Tibial nerve (tissue), 4 donors: ENCODE measurements around the gene XPO1.

Source experiments
- EP300 ChIP-seq, 2 donors: sonication (generic); formaldehyde crosslinking; IDR thresholded peaks; one replicate each; pipeline ENCODE4 v1.6.1; 2017; ENCODE audit warnings: antibody characterized with exemption in 2 of 2, mild to moderate bottlenecking in 1 of 2
- POLR2A ChIP-seq, 2 donors: fragments of 450-650 bp; IDR thresholded peaks; one replicate each; pipeline ENCODE4 v1.6.1; 2017; ENCODE audit warnings: antibody characterized with exemption in 2 of 2, mild to moderate bottlenecking in 2 of 2, moderate library complexity in 2 of 2
- TF ChIP-seq, protein P1 (sequence below), 5 experiments: fragments of 200-600 bp in 3 of 5; fragments of 450-650 bp in 2 of 5; sonication (generic) in 3 of 5; IDR thresholded peaks; one replicate each; pipeline ENCODE4 v1.5.1; 2016 to 2019; ENCODE audit warnings: antibody characterized with exemption in 5 of 5, mild to moderate bottlenecking in 3 of 5, moderate library complexity in 2 of 5

DNA sequence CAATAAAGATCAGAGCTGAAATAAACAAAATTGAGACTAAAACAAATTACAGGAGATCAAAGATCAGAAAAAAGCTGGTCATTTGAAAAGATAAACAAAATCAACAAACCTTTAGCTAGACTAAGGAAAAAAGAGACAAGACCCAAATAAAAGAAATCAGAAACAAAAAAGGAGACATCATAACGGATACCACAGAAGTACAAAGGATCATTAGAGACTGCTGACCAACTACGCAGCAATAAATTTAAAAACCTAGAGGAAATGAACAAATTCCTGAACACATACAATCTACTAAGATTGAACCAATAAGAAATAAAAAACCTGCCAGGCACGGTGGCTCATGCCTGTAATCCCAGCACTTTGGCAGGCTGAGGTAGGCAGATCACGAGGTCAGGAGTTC, 101.0 kb downstream of the XPO1 start:
- TF ChIP-seq, protein P1, sequence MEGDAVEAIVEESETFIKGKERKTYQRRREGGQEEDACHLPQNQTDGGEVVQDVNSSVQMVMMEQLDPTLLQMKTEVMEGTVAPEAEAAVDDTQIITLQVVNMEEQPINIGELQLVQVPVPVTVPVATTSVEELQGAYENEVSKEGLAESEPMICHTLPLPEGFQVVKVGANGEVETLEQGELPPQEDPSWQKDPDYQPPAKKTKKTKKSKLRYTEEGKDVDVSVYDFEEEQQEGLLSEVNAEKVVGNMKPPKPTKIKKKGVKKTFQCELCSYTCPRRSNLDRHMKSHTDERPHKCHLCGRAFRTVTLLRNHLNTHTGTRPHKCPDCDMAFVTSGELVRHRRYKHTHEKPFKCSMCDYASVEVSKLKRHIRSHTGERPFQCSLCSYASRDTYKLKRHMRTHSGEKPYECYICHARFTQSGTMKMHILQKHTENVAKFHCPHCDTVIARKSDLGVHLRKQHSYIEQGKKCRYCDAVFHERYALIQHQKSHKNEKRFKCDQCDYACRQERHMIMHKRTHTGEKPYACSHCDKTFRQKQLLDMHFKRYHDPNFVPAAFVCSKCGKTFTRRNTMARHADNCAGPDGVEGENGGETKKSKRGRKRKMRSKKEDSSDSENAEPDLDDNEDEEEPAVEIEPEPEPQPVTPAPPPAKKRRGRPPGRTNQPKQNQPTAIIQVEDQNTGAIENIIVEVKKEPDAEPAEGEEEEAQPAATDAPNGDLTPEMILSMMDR (IDR thresholded peaks at IDR 0.05): no peak
- no peak for TF ChIP-seq EP300 (IDR thresholded peaks at IDR 0.05)
- TF ChIP-seq POLR2A (IDR thresholded peaks at IDR 0.05): no peak
